Heart left ventricle (tissue), 16 donors: ENCODE measurements around the gene CLIP1. TPM values are rescaled to one million over a fixed set of nuclear protein-coding genes. Genes with fewer than 3 reads are reported as not detected.
"Not testable (repeated sequence)": the region's sequence is repeated elsewhere in the genome, so short reads cannot be mapped to it uniquely, and the experiment has no call there.

ENCODE experiments used
- ATAC-seq, 4 donors: fragments of 200-7000 bp; cut with Tn5 transposase; one replicate each; pipeline ENCODE4 v1.9.1; 2020 to 2022; ENCODE audit warnings: moderate library complexity in 4 of 4, mild to moderate bottlenecking in 3 of 4, moderate number of reproducible peaks in 1 of 4
- DNase-seq, 5 donors: peaks; one replicate each; pipeline ENCODE4 v3.0.0-alpha.2; 2020
- H3K27ac ChIP-seq, 12 donors: fragments of 200-600 bp; sonication (generic) in 4 of 12; one replicate each; pipeline versions ENCODE4 v1.5.0 to v1.8.0; 2016 to 2022; ENCODE audit warnings: mild to moderate bottlenecking in 2 of 12
- H3K27me3 ChIP-seq, 9 donors: fragments of 200-600 bp; sonication (generic) in 2 of 9; one replicate each; pipeline versions ENCODE4 v1.5.1 to v1.8.0; 2016 to 2022; ENCODE audit warnings: mild to moderate bottlenecking in 3 of 9
- H3K36me3 ChIP-seq, 9 donors: fragments of 200-600 bp; sonication (generic) in 2 of 9; one replicate each; pipeline versions ENCODE4 v1.5.0 to v1.8.0; 2018 to 2022; ENCODE audit warnings: mild to moderate bottlenecking in 2 of 9
- H3K4me1 ChIP-seq, 12 donors: fragments of 200-600 bp; sonication (generic) in 4 of 12; one replicate each; pipeline versions ENCODE4 v1.5.0 to v1.8.0; 2016 to 2022; ENCODE audit warnings: mild to moderate bottlenecking in 3 of 12
- H3K4me3 ChIP-seq, 12 donors: fragments of 200-600 bp; sonication (generic) in 4 of 12; one replicate each; pipeline versions ENCODE4 v1.5.0 to v1.8.0; 2017 to 2022; ENCODE audit warnings: mild to moderate bottlenecking in 9 of 12, moderate library complexity in 4 of 12
- H3K9me3 ChIP-seq, 12 donors: fragments of 200-600 bp; sonication (generic) in 4 of 12; one replicate each; pipeline versions ENCODE4 v1.5.0 to v1.8.0; 2016 to 2022; ENCODE audit warnings: mild to moderate bottlenecking in 1 of 12
- CTCF ChIP-seq, 12 donors: fragments of 200-600 bp; sonication (generic) in 4 of 12; IDR thresholded peaks; one replicate each; pipeline versions ENCODE4 v1.5.0 to v1.8.0; 2018 to 2022; ENCODE audit warnings: antibody characterized with exemption in 12 of 12, mild to moderate bottlenecking in 5 of 12
- POLR2A ChIP-seq, 2 donors: fragments of 450-650 bp; IDR thresholded peaks; one replicate each; pipeline ENCODE4 v1.6.1; 2017; ENCODE audit warnings: antibody characterized with exemption in 2 of 2, mild to moderate bottlenecking in 2 of 2, moderate library complexity in 2 of 2
- WGBS, 4 donors: extraction: QIAGEN DNeasy Blood & Tissue Kit in 2 of 4; methylation state at CpG; one replicate each; pipeline versions ENCODE4 v1.1.5 to v1.1.7; 2013 to 2018; 5-methylcytosine and 5-hydroxymethylcytosine counted together
- intact Hi-C, 10 donors: fragments of 100-400 bp; cut with DNase I; formaldehyde crosslinking; loops; one replicate each; pipeline versions ENCODE4 v1.11.1 to v1.14.2; 2022
- polyA plus RNA-seq, 2 donors: library from polyadenylated mRNA; stranded (reverse); fragments of 200-250 nt; gene quantifications; one replicate each; pipeline ENCODE4 v1.2.3, GENCODE V29; 2013
- total RNA-seq, 9 donors: library from RNA; depleted of rRNA in 2 of 9; stranded (reverse); fragments of >200 nt in 2 of 9; fragmentation: NEBNext Ultra II Directional in 3 of 9; extraction: Animal tissue kit (Norgen Biotek cat#: 25700) in 3 of 9; gene quantifications; one replicate each; pipeline versions ENCODE4 v1.1.0 to v1.2.4, GENCODE V29; 2016 to 2023
- donor health status: ischemic (EF 13 %, LVEDD 7.1; RV severe dilation, severe dysfunction).
- donor health status: healthy with polysubstance abuse.
- donor health status: DM: no; HTN: yes; CAD: no.
- donor health status: DM: no; HTN: no; CAD: no.
- donor health status: ischemic (EF 25% LVEDD 6.9; RV normal size, moderate dysfunction).
- donor health status: ischemic (EF 25% LVEDD 5.7; RV mildly dilated, moderate dysfunction).
- donor health status: healthy.
- donor health status: DM: yes; HTN: yes; CAD: no.
- donor health status: ischemic (EF 35%, LVEDD 5.7; RV mildly dilated, moderate dysfunction).
- donor health status: nonischemic (EF 11% LVEDD 7.7; RV severe dilation, severe dysfunction).
- donor health status: DM: yes; HTN: yes; CAD: no.
- donor health status: PGD.
- donor health status: ischemic (EF 29% LVEDD 5.4; RV normal size, mild dysfunction).
- donor health status: nonischemic (EF 23%, LVEDD 6.1; RV moderate dilation, normal function).

The CLIP1 gene
- total and polyA plus RNA-seq, 11 donors = 31.9 to 173 (median 104) TPM

GRCh38 chr12:122366685-122367475 lies 55.6 kb downstream of the CLIP1 start:
- Histone ChIP-seq H3K4me1 (peaks cover 0 to 46% (median 23%) of the 10 kb centered on the region in 12 donors), H3K9me3 (no peaks in the 10 kb centered on the region), H3K27ac (peak overlapping the region in 9 of 12 donors; percentile 1 to 79 (median 42)), H3K4me3 (no peak overlapping the region), H3K36me3 (peaks cover 0 to 38% (median 20%) of the 10 kb centered on the region in 9 donors), H3K27me3 (no peaks in the 10 kb centered on the region)
- no peak for TF ChIP-seq POLR2A (IDR thresholded peaks at IDR 0.05)
- no peak for TF ChIP-seq CTCF (IDR thresholded peaks at IDR 0.05)
- peak in 2 of 5 donors; percentile 45 to 51 for DNase-seq
- peak; percentile 39 to 84 (median 74) for ATAC-seq
- 31 to 55% (median 43%) methylated on average over 3 of the region's 3 CpGs for WGBS, 4 donors
- intact Hi-C loops = no loop called here

- Histone ChIP-seq H3K27ac (peak overlapping the region in 1 of 12 donors; percentile 79), H3K4me1 (peaks cover 0 to 43% (median 22%) of the 10 kb centered on the region in 12 donors), H3K36me3 (peaks cover 0 to 46% (median 32%) of the 10 kb centered on the region in 9 donors)
- DNase-seq, H3K9me3 ChIP-seq, H3K4me3 ChIP-seq, ATAC-seq, intact Hi-C loops, H3K27me3 ChIP-seq: not testable (repeated sequence)
- 64 to 79% (median 68%) methylated on average over 5 of the region's 5 CpGs for WGBS, 4 donors
Observed at GRCh38 chr12:122365226-122365625, 57.2 kb downstream of the CLIP1 start.

GRCh38 chr12:122363782-122364181 lies 58.7 kb downstream of the CLIP1 start:
- Histone ChIP-seq H3K9me3 (no peaks in the 10 kb centered on the region), H3K4me1 (peaks cover 0 to 37% (median 20%) of the 10 kb centered on the region in 12 donors), H3K27ac (peak overlapping the region in 1 of 12 donors; percentile 25), H3K36me3 (peaks cover 0 to 53% (median 47%) of the 10 kb centered on the region in 9 donors), H3K4me3 (no peak overlapping the region), H3K27me3 (no peaks in the 10 kb centered on the region)
- TF ChIP-seq CTCF (IDR thresholded peaks at IDR 0.05) (no peak), POLR2A (IDR thresholded peaks at IDR 0.05) (no peak)
- intact Hi-C loops = no loop called here
- ATAC-seq (no peak), DNase-seq (no peak)
- 91 to 97% (median 96%) methylated on average over 9 of the region's 9 CpGs for WGBS, 4 donors

GRCh38 chr12:122362755-122363154 lies 59.7 kb downstream of the CLIP1 start:
- H3K27ac ChIP-seq = peak overlapping the region in 1 of 12 donors; percentile 25
- peaks cover 0 to 56% (median 49%) of the 10 kb centered on the region in 9 donors for H3K36me3 ChIP-seq
- no peak overlapping the region for H3K4me3 ChIP-seq
- DNase-seq = no peak
- 80 to 90% (median 88%) methylated on average over 1 of the region's 1 CpG for WGBS, 4 donors
- no peak for ATAC-seq
- H3K9me3 ChIP-seq = no peaks in the 10 kb centered on the region
- TF ChIP-seq POLR2A (IDR thresholded peaks at IDR 0.05) (no peak), CTCF (IDR thresholded peaks at IDR 0.05) (no peak)
- intact Hi-C loops = no loop called here
- no peaks in the 10 kb centered on the region for H3K27me3 ChIP-seq
- H3K4me1 ChIP-seq = peaks cover 0 to 26% (median 11%) of the 10 kb centered on the region in 12 donors

- H3K27ac ChIP-seq, H3K4me3 ChIP-seq, intact Hi-C loops, H3K4me1 ChIP-seq, ATAC-seq, H3K9me3 ChIP-seq, H3K27me3 ChIP-seq, DNase-seq: not testable (repeated sequence)
- H3K36me3 ChIP-seq = peaks cover 0 to 73% (median 65%) of the 10 kb centered on the region in 9 donors
- WGBS, 4 donors = 91 to 96% (median 94%) methylated on average over 2 of the region's 2 CpGs
Observed at GRCh38 chr12:122358403-122358802, 64.1 kb downstream of the CLIP1 start.

GRCh38 chr12:122357536-122357935 lies 64.9 kb downstream of the CLIP1 start:
- H3K4me1 ChIP-seq, H3K9me3 ChIP-seq, H3K27me3 ChIP-seq, ATAC-seq, H3K4me3 ChIP-seq, intact Hi-C loops, H3K27ac ChIP-seq, DNase-seq: not testable (repeated sequence)
- peaks cover 0 to 73% (median 66%) of the 10 kb centered on the region in 9 donors for H3K36me3 ChIP-seq
- 96 to 100% (median 97%) methylated on average over 2 to 31 of the region's 32 CpGs; no CpG with 5 or more reads in 1 of the 4 donors for WGBS, 4 donors

- ATAC-seq, intact Hi-C loops, H3K4me3 ChIP-seq, H3K9me3 ChIP-seq, H3K4me1 ChIP-seq, H3K27me3 ChIP-seq, H3K27ac ChIP-seq, DNase-seq: not testable (repeated sequence)
- H3K36me3 ChIP-seq = peaks cover 0 to 75% (median 72%) of the 10 kb centered on the region in 9 donors
- 96 to 97% (median 97%) methylated on average over 16 to 27 of the region's 27 CpGs; no CpG with 5 or more reads in 1 of the 4 donors for WGBS, 4 donors
Observed at GRCh38 chr12:122356991-122357390, 65.5 kb downstream of the CLIP1 start.
